ENCODE measurements around the gene BCAS3.

DNA sequence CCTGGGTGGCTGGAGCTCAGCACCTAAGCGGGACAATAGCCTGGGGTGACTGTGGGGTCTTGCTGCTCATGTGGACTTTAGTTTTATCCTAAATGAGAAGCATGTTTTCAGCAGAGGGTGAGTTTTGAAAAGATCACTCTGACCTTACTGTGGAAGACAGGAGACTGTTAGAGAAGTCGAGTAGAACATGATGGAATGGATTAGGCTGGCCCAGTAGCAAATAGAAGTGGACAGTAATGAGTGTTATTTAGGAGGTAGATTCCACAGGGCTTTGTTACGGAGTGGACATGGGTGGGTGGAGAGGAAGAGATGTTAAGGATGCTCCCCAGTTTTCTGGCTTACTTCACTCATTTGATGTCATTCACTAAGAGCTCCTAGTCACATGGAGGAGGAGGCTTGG, 648.7 kb downstream of the BCAS3 start:
- TF ChIP-seq EZH2phosphoT487 (IDR thresholded peaks at IDR 0.05; ENCODE audit: borderline replicate concordance, low read depth, low read length): no peak
- TF ChIP-seq, protein P1, sequence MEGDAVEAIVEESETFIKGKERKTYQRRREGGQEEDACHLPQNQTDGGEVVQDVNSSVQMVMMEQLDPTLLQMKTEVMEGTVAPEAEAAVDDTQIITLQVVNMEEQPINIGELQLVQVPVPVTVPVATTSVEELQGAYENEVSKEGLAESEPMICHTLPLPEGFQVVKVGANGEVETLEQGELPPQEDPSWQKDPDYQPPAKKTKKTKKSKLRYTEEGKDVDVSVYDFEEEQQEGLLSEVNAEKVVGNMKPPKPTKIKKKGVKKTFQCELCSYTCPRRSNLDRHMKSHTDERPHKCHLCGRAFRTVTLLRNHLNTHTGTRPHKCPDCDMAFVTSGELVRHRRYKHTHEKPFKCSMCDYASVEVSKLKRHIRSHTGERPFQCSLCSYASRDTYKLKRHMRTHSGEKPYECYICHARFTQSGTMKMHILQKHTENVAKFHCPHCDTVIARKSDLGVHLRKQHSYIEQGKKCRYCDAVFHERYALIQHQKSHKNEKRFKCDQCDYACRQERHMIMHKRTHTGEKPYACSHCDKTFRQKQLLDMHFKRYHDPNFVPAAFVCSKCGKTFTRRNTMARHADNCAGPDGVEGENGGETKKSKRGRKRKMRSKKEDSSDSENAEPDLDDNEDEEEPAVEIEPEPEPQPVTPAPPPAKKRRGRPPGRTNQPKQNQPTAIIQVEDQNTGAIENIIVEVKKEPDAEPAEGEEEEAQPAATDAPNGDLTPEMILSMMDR (conservative IDR thresholded peaks at IDR 0.05; ENCODE audit: low read length): no peak
